IPS-NIHi11 (cell line): ENCODE results near the gene GLP2R.

Source experiments
- DNase-seq: peaks from one replicate; pipeline ENCODE4 v3.0.0; 2012; ENCODE audit warnings: mixed read lengths, low spot score

Gene GLP2R

GRCh38 chr17:9855036-9855435 lies 29.3 kb downstream of the GLP2R start:
- no peak for DNase-seq

GRCh38 chr17:9859781-9860180 lies 34.1 kb downstream of the GLP2R start:
- no peak for DNase-seq

GRCh38 chr17:9860851-9861250 lies 35.1 kb downstream of the GLP2R start:
- DNase-seq = no peak

- DNase-seq = no peak
Measured at GRCh38 chr17:9862220-9862619, 36.5 kb downstream of the GLP2R start.

- no peak for DNase-seq
Measured at GRCh38 chr17:9862949-9863348, 37.2 kb downstream of the GLP2R start.

GRCh38 chr17:9865586-9865985 lies 39.9 kb downstream of the GLP2R start:
- DNase-seq = no peak

- DNase-seq = no peak
Measured at GRCh38 chr17:9868552-9868951, 42.8 kb downstream of the GLP2R start.

- DNase-seq = no peak
Measured at GRCh38 chr17:9872852-9873251, 47.1 kb downstream of the GLP2R start.

- peak; percentile 36 for DNase-seq
Measured at GRCh38 chr17:9874722-9875121, 49.0 kb downstream of the GLP2R start.

GRCh38 chr17:9875441-9875840 lies 49.7 kb downstream of the GLP2R start:
- DNase-seq = peak; percentile 60

- DNase-seq = no peak
Measured at GRCh38 chr17:9878356-9878755, 52.6 kb downstream of the GLP2R start.

GRCh38 chr17:9878786-9879525 lies 53.2 kb downstream of the GLP2R start:
- no peak for DNase-seq

- no peak for DNase-seq
Measured at GRCh38 chr17:9880582-9880999, 54.9 kb downstream of the GLP2R start.

GRCh38 chr17:9883451-9883850 lies 57.7 kb downstream of the GLP2R start:
- no peak for DNase-seq

GRCh38 chr17:9886141-9886930 lies 60.6 kb downstream of the GLP2R start:
- no peak for DNase-seq

GRCh38 chr17:9887508-9887907 lies 61.8 kb downstream of the GLP2R start:
- no peak for DNase-seq

GRCh38 chr17:9890124-9890523 lies 64.4 kb downstream of the GLP2R start:
- DNase-seq = peak; percentile 91

GRCh38 chr17:9893411-9894012 lies 67.8 kb downstream of the GLP2R start:
- no peak for DNase-seq

GRCh38 chr17:9894231-9894630 lies 68.5 kb downstream of the GLP2R start:
- no peak for DNase-seq

- no peak for DNase-seq
Measured at GRCh38 chr17:9895923-9896322, 70.2 kb downstream of the GLP2R start.

- no peak for DNase-seq
Measured at GRCh38 chr17:9897372-9897968, 71.7 kb downstream of the GLP2R start.

GRCh38 chr17:9898812-9899211 lies 73.1 kb downstream of the GLP2R start:
- DNase-seq = no peak
